ENCODE measurements around the gene MSN.

DNA sequence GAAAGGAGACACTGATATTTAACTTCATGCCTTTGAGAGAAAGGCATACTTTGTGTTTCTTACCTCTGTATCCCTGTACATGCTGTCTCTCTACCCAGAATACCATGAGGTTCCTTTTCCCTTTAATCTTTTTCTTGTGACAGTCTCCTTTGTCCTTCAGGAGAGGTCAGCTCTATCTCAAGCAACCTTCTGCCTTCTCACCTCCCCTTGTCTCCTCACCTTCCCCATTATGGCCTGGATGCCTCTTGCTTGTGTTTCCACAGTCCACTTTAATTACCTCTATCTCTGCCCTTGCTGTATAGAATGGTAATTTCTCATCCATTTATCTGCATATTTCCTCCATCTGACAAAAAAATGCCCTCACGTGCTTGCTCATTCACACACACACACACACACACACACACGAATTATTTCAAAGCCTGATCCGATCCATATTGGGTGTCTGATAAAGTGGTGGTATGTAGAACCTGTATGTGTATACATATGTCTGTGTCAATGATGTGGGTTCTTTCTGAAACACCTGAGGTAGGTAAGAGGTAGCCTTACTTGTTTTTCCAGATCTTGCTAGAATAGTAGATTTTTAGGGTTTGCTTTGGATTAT, 28.5 kb downstream of the MSN start:
- TF ChIP-seq, protein P1, sequence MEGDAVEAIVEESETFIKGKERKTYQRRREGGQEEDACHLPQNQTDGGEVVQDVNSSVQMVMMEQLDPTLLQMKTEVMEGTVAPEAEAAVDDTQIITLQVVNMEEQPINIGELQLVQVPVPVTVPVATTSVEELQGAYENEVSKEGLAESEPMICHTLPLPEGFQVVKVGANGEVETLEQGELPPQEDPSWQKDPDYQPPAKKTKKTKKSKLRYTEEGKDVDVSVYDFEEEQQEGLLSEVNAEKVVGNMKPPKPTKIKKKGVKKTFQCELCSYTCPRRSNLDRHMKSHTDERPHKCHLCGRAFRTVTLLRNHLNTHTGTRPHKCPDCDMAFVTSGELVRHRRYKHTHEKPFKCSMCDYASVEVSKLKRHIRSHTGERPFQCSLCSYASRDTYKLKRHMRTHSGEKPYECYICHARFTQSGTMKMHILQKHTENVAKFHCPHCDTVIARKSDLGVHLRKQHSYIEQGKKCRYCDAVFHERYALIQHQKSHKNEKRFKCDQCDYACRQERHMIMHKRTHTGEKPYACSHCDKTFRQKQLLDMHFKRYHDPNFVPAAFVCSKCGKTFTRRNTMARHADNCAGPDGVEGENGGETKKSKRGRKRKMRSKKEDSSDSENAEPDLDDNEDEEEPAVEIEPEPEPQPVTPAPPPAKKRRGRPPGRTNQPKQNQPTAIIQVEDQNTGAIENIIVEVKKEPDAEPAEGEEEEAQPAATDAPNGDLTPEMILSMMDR (IDR thresholded peaks at IDR 0.05): no peak
- TF ChIP-seq POLR2A (IDR thresholded peaks at IDR 0.05) (no peak), EP300 (IDR thresholded peaks at IDR 0.05) (no peak), POLR2AphosphoS5 (IDR thresholded peaks at IDR 0.05) (no peak)
